GM12872 (cell line): ENCODE measurements around the gene ZNF512.

Experiments
- CTCF ChIP-seq: IDR thresholded peaks from 3 replicates; pipeline ENCODE4 v1.5.1; 2011; ENCODE audit warnings: low read depth, mild to moderate bottlenecking, low read length, moderate library complexity; ENCODE audit not compliant: insufficient read depth

Gene ZNF512

GRCh38 chr2:27573452-27573851, 9.4 kb upstream of the ZNF512 start:
- TF ChIP-seq CTCF: no peak

- no peak for TF ChIP-seq CTCF
Measured at GRCh38 chr2:27581417-27582128, 1.3 kb upstream of the ZNF512 start.

GRCh38 chr2:27582129-27582694, 630 bp upstream of the ZNF512 start:
- no peak for TF ChIP-seq CTCF

- TF ChIP-seq CTCF: no peak
Measured at GRCh38 chr2:27583390-27583915, 611 bp downstream of the ZNF512 start.

- TF ChIP-seq CTCF: no peak
Measured at GRCh38 chr2:27584597-27584996, 1.8 kb downstream of the ZNF512 start.

- no peak for TF ChIP-seq CTCF
Measured at GRCh38 chr2:27587025-27587424, 4.2 kb downstream of the ZNF512 start.

- no peak for TF ChIP-seq CTCF
Measured at GRCh38 chr2:27588308-27588707, 5.5 kb downstream of the ZNF512 start.
